HG03280 (cell line): Measurements from ENCODE around the gene SLC25A33.

Experiments
- ATAC-seq: cut with Tn5 transposase; IDR thresholded peaks from one replicate; pipeline ENCODE4 v1.9.1; 2021; ENCODE audit warnings: mild to moderate bottlenecking, moderate library complexity; ENCODE audit not compliant: unreplicated experiment

The SLC25A33 gene

GRCh38 chr1:9586147-9586766 is 47.0 kb downstream of the SLC25A33 start:
- ATAC-seq = no peak

- ATAC-seq = peak; percentile 77
Observed at GRCh38 chr1:9588551-9589143, 49.4 kb downstream of the SLC25A33 start, which contains the start of gene TMEM201. TMEM201 (plus strand) TSS chr1:9588911; CDS start chr1:9588931, 20 bp downstream.

- peak; percentile 15 for ATAC-seq
Observed at GRCh38 chr1:9589144-9589718, 50.0 kb downstream of the SLC25A33 start.

- no peak for ATAC-seq
Observed at GRCh38 chr1:9589719-9590157, 50.5 kb downstream of the SLC25A33 start.

- ATAC-seq = no peak
Observed at GRCh38 chr1:9590201-9590600, 50.9 kb downstream of the SLC25A33 start.

- ATAC-seq = no peak
Observed at GRCh38 chr1:9590945-9591668, 51.8 kb downstream of the SLC25A33 start.

GRCh38 chr1:9591669-9592509 is 52.6 kb downstream of the SLC25A33 start:
- no peak for ATAC-seq

GRCh38 chr1:9592510-9593075 is 53.3 kb downstream of the SLC25A33 start:
- no peak for ATAC-seq

GRCh38 chr1:9593147-9593491 is 53.9 kb downstream of the SLC25A33 start:
- no peak for ATAC-seq

GRCh38 chr1:9593492-9594465 is 54.5 kb downstream of the SLC25A33 start:
- no peak for ATAC-seq

- no peak for ATAC-seq
Observed at GRCh38 chr1:9594471-9595155, 55.3 kb downstream of the SLC25A33 start.

- no peak for ATAC-seq
Observed at GRCh38 chr1:9595156-9595967, 56.1 kb downstream of the SLC25A33 start.

- no peak for ATAC-seq
Observed at GRCh38 chr1:9595968-9596340, 56.7 kb downstream of the SLC25A33 start.

- no peak for ATAC-seq
Observed at GRCh38 chr1:9596415-9597123, 57.3 kb downstream of the SLC25A33 start.

- ATAC-seq = no peak
Observed at GRCh38 chr1:9597361-9598315, 58.4 kb downstream of the SLC25A33 start.

- ATAC-seq = no peak
Observed at GRCh38 chr1:9598316-9598700, 59.0 kb downstream of the SLC25A33 start.
